ENCODE data around the gene SLC22A4.

- TF ChIP-seq CTCF (IDR thresholded peaks at IDR 0.05): no peak
- no peak for TF ChIP-seq EZH2 (IDR thresholded peaks at IDR 0.05)
- TF ChIP-seq EZH2phosphoT487 (IDR thresholded peaks at IDR 0.05): peak; percentile 42
These were observed at the start of gene SLC22A4 for GRCh38 chr5:132293992-132294727.
